H1 (cell line): ENCODE results near the gene CREB1. TPM values are rescaled to one million over a fixed set of nuclear protein-coding genes. Genes with fewer than 3 reads are reported as not detected.

Experiments
- CTCF ChIA-PET: fragments of 300-600 bp; sonication (Branson Sonifier 250); formaldehyde crosslinking; loops from one replicate; lab custom pipeline; 2021; ENCODE audit not compliant: partially characterized antibody; lab: Charles Lee
- POLR2A ChIA-PET: fragments of 300-600 bp; sonication (Branson Sonifier 250); formaldehyde crosslinking; loops from one replicate; lab custom pipeline; 2021; ENCODE audit warnings: inconsistent platforms; ENCODE audit not compliant: partially characterized antibody; lab: Charles Lee
- DNase-seq, 2 experiments: peaks; one replicate each; pipeline versions ENCODE4 v3.0.0 to v3.0.0-alpha.2; 2010 to 2022; ENCODE audit warnings: low spot score in 2 of 2, low read depth in 1 of 2, mixed read lengths in 1 of 2
- FAIRE-seq: peaks from 2 replicates; lab custom pipeline; 2011; peaks lifted over from hg19 to GRCh38; lab: Jason Lieb, UNC
- H2AFZ ChIP-seq: 2 replicates; pipeline ENCODE4 v1.8.1; 2012; ENCODE audit warnings: low read length, inconsistent platforms
- H2AK5ac ChIP-seq: 2 replicates; pipeline ENCODE4 v1.6.1; 2013; ENCODE audit warnings: low read depth, low read length
- H2BK120ac ChIP-seq: replicated peaks from 2 replicates; pipeline ENCODE3; 2013; ENCODE audit warnings: low read depth, low read length, inconsistent platforms
- H2BK12ac ChIP-seq: 2 replicates; pipeline ENCODE4 v1.6.1; 2013; ENCODE audit warnings: low read depth, low read length
- H2BK15ac ChIP-seq: 2 replicates; pipeline ENCODE4 v1.6.1; 2013; ENCODE audit warnings: low read length
- H2BK20ac ChIP-seq: 2 replicates; pipeline ENCODE4 v1.6.1; 2013; ENCODE audit warnings: low read length
- H2BK5ac ChIP-seq: 2 replicates; pipeline ENCODE4 v1.6.1; 2013; ENCODE audit warnings: low read depth, low read length
- H3K14ac ChIP-seq: 2 replicates; pipeline ENCODE4 v1.6.1; 2013; ENCODE audit warnings: inconsistent platforms; ENCODE audit not compliant: insufficient read length
- H3K18ac ChIP-seq: 2 replicates; pipeline ENCODE4 v1.6.1; 2013; ENCODE audit warnings: low read length; ENCODE audit errors: extremely low read depth
- H3K23ac ChIP-seq: 2 replicates; pipeline ENCODE4 v1.6.1; 2013; ENCODE audit warnings: inconsistent platforms; ENCODE audit not compliant: insufficient read length
- H3K23me2 ChIP-seq: 2 replicates; pipeline ENCODE4 v1.6.1; 2013; ENCODE audit warnings: low read depth, low read length
- H3K27ac ChIP-seq: 2 replicates; pipeline ENCODE4 v1.6.1; 2011; ENCODE audit warnings: low read depth, low read length, inconsistent platforms
- H3K27me3 ChIP-seq, 4 experiments: replicated peaks in 1 of 4; 1 replicate in 1 of 4; 2 replicates in 3 of 4; pipeline versions ENCODE4 v1.6.1 to v1.8.1; 2011 to 2013; ENCODE audit warnings: low read length in 3 of 4, mild to moderate bottlenecking in 3 of 4, inconsistent platforms in 2 of 4, mixed read lengths in 2 of 4, moderate library complexity in 1 of 4; ENCODE audit not compliant: control insufficient read depth in 3 of 4, insufficient read depth in 3 of 4; ENCODE audit errors: extremely low read depth in 1 of 4
- H3K36me3 ChIP-seq, 4 experiments: 2 replicates each; pipeline versions ENCODE4 v1.6.1 to v1.8.1; 2011 to 2013; ENCODE audit warnings: mild to moderate bottlenecking in 4 of 4, low read length in 3 of 4, moderate library complexity in 2 of 4, control low read depth in 1 of 4, inconsistent platforms in 1 of 4; ENCODE audit not compliant: insufficient read depth in 4 of 4, control insufficient read depth in 2 of 4
- H3K4ac ChIP-seq: replicated peaks from 2 replicates; pipeline ENCODE3; 2013; ENCODE audit warnings: low read length, low read depth, mixed read lengths, inconsistent platforms; ENCODE audit not compliant: insufficient read length
- H3K4me1 ChIP-seq, 4 experiments: replicated peaks in 1 of 4; 1 replicate in 1 of 4; 2 replicates in 3 of 4; pipeline versions ENCODE4 v1.6.1 to v1.8.1; 2011 to 2013; ENCODE audit warnings: low read length in 3 of 4, inconsistent platforms in 2 of 4, mixed read lengths in 1 of 4; ENCODE audit not compliant: insufficient read depth in 4 of 4, control insufficient read depth in 3 of 4
- H3K4me2 ChIP-seq, 2 experiments: 2 replicates each; pipeline versions ENCODE4 v1.6.1 to v1.8.1; 2011 to 2013; ENCODE audit warnings: low read depth in 2 of 2, low read length in 2 of 2, control low read depth in 1 of 2, inconsistent platforms in 1 of 2, mild to moderate bottlenecking in 1 of 2; ENCODE audit not compliant: insufficient read depth in 1 of 2
- H3K4me3 ChIP-seq, 4 experiments: fragments of 200-600, 300-600 bp in 1 of 4; sonication (generic), shearing (Covaris generic), sonication (Bioruptor Twin) in 1 of 4; 2 replicates each; pipeline versions ENCODE4 v1.5.1 to v1.8.1; 2011 to 2016; ENCODE audit warnings: low read length in 4 of 4, low read depth in 3 of 4, control low read depth in 2 of 4, inconsistent platforms in 2 of 4, mild to moderate bottlenecking in 2 of 4, mixed read lengths in 1 of 4, moderate library complexity in 1 of 4; ENCODE audit not compliant: insufficient read depth in 2 of 4; ENCODE audit errors: extremely low read depth in 1 of 4
- H3K56ac ChIP-seq: replicated peaks from 2 replicates; pipeline ENCODE3; 2013; ENCODE audit warnings: low read depth, mild to moderate bottlenecking, mixed read lengths, low read length, inconsistent platforms; ENCODE audit not compliant: insufficient read length
- H3K79me1 ChIP-seq: 2 replicates; pipeline ENCODE4 v1.6.1; 2013; ENCODE audit warnings: low read depth, low read length, control low read depth
- H3K79me2 ChIP-seq, 2 experiments: 2 replicates each; pipeline versions ENCODE4 v1.6.1 to v1.8.1; 2012 to 2013; ENCODE audit warnings: low read length in 2 of 2, mild to moderate bottlenecking in 2 of 2, inconsistent platforms in 1 of 2; ENCODE audit not compliant: insufficient read depth in 2 of 2, control insufficient read depth in 1 of 2
- H3K9ac ChIP-seq, 4 experiments: replicated peaks in 1 of 4; 1 replicate in 1 of 4; 2 replicates in 3 of 4; pipeline versions ENCODE4 v1.6.1 to v1.8.1; 2011 to 2013; ENCODE audit warnings: low read depth in 3 of 4, low read length in 3 of 4, control low read depth in 2 of 4, mild to moderate bottlenecking in 2 of 4, moderate library complexity in 2 of 4, inconsistent platforms in 1 of 4; ENCODE audit errors: extremely low read depth in 1 of 4
- H3K9me3 ChIP-seq, 2 experiments: 2 replicates each; pipeline versions ENCODE4 v1.6.1 to v1.8.1; 2012 to 2013; ENCODE audit warnings: mild to moderate bottlenecking in 2 of 2, moderate library complexity in 2 of 2, control low read depth in 1 of 2, inconsistent platforms in 1 of 2, low read depth in 1 of 2, low read length in 1 of 2, mixed read lengths in 1 of 2; ENCODE audit not compliant: insufficient read depth in 2 of 2
- H4K20me1 ChIP-seq, 2 experiments: replicated peaks in 1 of 2; 2 replicates each; pipeline versions ENCODE3 to v1.8.1; 2011 to 2013; ENCODE audit warnings: inconsistent platforms in 2 of 2, low read length in 2 of 2, mild to moderate bottlenecking in 1 of 2; ENCODE audit not compliant: insufficient read depth in 2 of 2, control insufficient read depth in 1 of 2
- H4K5ac ChIP-seq: 2 replicates; pipeline ENCODE4 v1.6.1; 2013; ENCODE audit warnings: low read length, low read depth, mixed read lengths, inconsistent platforms; ENCODE audit not compliant: insufficient read length
- H4K8ac ChIP-seq: 2 replicates; pipeline ENCODE4 v1.8.0; 2013; ENCODE audit warnings: mild to moderate bottlenecking, moderate library complexity, low read length, inconsistent platforms; ENCODE audit not compliant: insufficient read depth; ENCODE audit errors: extremely low read depth
- H4K91ac ChIP-seq: replicated peaks from 2 replicates; pipeline ENCODE3; 2013; ENCODE audit warnings: low read length, mixed read lengths, inconsistent platforms; ENCODE audit not compliant: insufficient read length
- ATF2 ChIP-seq: IDR thresholded peaks from 2 replicates; pipeline ENCODE4 v1.6.1; 2012; ENCODE audit warnings: low read length, inconsistent platforms
- RAD21 ChIP-seq, 2 experiments: IDR thresholded peaks in 1 of 2; conservative IDR thresholded peaks in 1 of 2; 2 replicates each; pipeline ENCODE4 v1.6.1; 2011; ENCODE audit warnings: low read depth in 2 of 2, low read length in 2 of 2, improper control_type of control experiment in 1 of 2, inconsistent platforms in 1 of 2, mild to moderate bottlenecking in 1 of 2, moderate library complexity in 1 of 2
- WGBS, 2 experiments: shearing (Covaris generic) in 1 of 2; methylation state at CpG; one replicate each; pipeline versions ENCODE4 v1.1.6 to v1.1.7; 2013 to 2015; ENCODE audit warnings: low lambda C conversion rate in 2 of 2, mixed read lengths in 2 of 2, inconsistent platforms in 1 of 2, low coverage in 1 of 2, missing lambda C conversion rate in 1 of 2; ENCODE audit not compliant: insufficient replicate concordance in 2 of 2, insufficient coverage in 1 of 2, insufficient read length in 1 of 2; ENCODE audit errors: extremely low coverage in 1 of 2, missing lambda C conversion rate in 1 of 2; 5-methylcytosine and 5-hydroxymethylcytosine counted together
- polyA plus RNA-seq, 7 experiments: library from polyadenylated mRNA; depleted of rRNA in 3 of 7; stranded (reverse) in 5 of 7; unstranded in 2 of 7; fragments of >200 nt in 5 of 7; fragments of 200-250 nt in 2 of 7; gene quantifications; 1 replicate in 5 of 7; 2 replicates in 1 of 7; 4 replicates in 1 of 7; pipeline versions ENCODE4 v1.2.1 to v1.2.3, GENCODE V29; 2011 to 2013; ENCODE audit warnings: missing spikeins in 2 of 7, mixed read lengths in 2 of 7
- total RNA-seq: library from RNA; stranded (reverse); fragmentation: NEBNext Ultra II Directional; extraction: Animal tissue kit (Norgen Biotek cat#: 25700); gene quantifications from 2 replicates; pipeline ENCODE4 v1.2.1, GENCODE V29; 2021

Gene CREB1
- total and polyA plus RNA-seq, 2 of the 8 experiments (the other 6 are each of a cell fraction or from before 2014, with no cell fraction given): 46.3 to 99.0 TPM

GRCh38 chr2:207504513-207505170, 25.1 kb upstream of the CREB1 start:
- Histone ChIP-seq H4K20me1 (no peaks in the 10 kb centered on the region), H4K8ac (no peak overlapping the region)
- TF ChIP-seq RAD21 (IDR thresholded peaks at IDR 0.05 in 1 of 2, conservative IDR thresholded peaks at IDR 0.05 in 1 of 2; ENCODE audit: low read depth in 2 of 2, low read length in 2 of 2): peak in 1 of 2 experiments; percentile 2; a peak in 1 of 4 replicates
- no peak for TF ChIP-seq ATF2
- TF ChIP-seq, all 59 proteins: peak for 1
- H4K91ac ChIP-seq: no peak overlapping the region
- H2BK120ac ChIP-seq: no peak overlapping the region
- no peak for DNase-seq
- no peaks in the 10 kb centered on the region for H3K36me3 ChIP-seq
- H2BK12ac ChIP-seq: no peak overlapping the region
- H2AK5ac ChIP-seq: no peak overlapping the region
- peak overlapping the region in 1 of 4 experiments; percentile 23; a peak in 1 of 8 replicates for H3K4me3 ChIP-seq
- H3K14ac ChIP-seq: no peak overlapping the region
- no peaks in the 10 kb centered on the region for H3K79me2 ChIP-seq
- no peak overlapping the region for H4K5ac ChIP-seq
- H3K4me1 ChIP-seq: peaks cover 10 to 14% (median 11%) of the 10 kb centered on the region in 4 experiments
- H3K18ac ChIP-seq: no peak overlapping the region; the same call in 1 of the 2 replicates
- H3K23ac ChIP-seq: no peak overlapping the region
- H3K27ac ChIP-seq: peak overlapping the region; percentile 31; the same call in 1 of the 2 replicates
- no peaks in the 10 kb centered on the region for H3K23me2 ChIP-seq
- H2BK15ac ChIP-seq: no peak overlapping the region
- H3K27me3 ChIP-seq: no peaks in the 10 kb centered on the region; a peak in 1 of 7 replicates
- no peak for FAIRE-seq
- no peaks in the 10 kb centered on the region for H3K9me3 ChIP-seq
- no peak overlapping the region for H3K56ac ChIP-seq
- H3K4ac ChIP-seq: no peak overlapping the region
- ChIA-PET POLR2A (interaction anchor here (0.8 to 1.3 kb wide), 3 partner anchors 9 to 27 kb away, joined by 3 to 5 read pairs (median 4); partner anchors contain the start of gene CREB1), CTCF (interaction anchor here (1.1 to 1.8 kb wide), 3 partner anchors 23 to 1109 kb away, joined by 3 to 7 read pairs (median 4); no protein-coding TSS in a partner anchor)
- no peak overlapping the region for H2BK20ac ChIP-seq
- 53% methylated on average over 11 of the region's 11 CpGs; no CpG with 5 or more reads in 1 of the 2 experiments for WGBS, 2 experiments
- no peak overlapping the region for H2AFZ ChIP-seq
- no peaks in the 10 kb centered on the region for H3K79me1 ChIP-seq
- H3K4me2 ChIP-seq: peak overlapping the region in 1 of 2 experiments; percentile 47; a peak in 2 of 4 replicates
- H3K9ac ChIP-seq: peak overlapping the region in 2 of 4 experiments; percentile 5 to 30; a peak in 1 of 7 replicates
- no peak overlapping the region for H2BK5ac ChIP-seq
